ENCODE data around the gene PRRC2A.

DNA sequence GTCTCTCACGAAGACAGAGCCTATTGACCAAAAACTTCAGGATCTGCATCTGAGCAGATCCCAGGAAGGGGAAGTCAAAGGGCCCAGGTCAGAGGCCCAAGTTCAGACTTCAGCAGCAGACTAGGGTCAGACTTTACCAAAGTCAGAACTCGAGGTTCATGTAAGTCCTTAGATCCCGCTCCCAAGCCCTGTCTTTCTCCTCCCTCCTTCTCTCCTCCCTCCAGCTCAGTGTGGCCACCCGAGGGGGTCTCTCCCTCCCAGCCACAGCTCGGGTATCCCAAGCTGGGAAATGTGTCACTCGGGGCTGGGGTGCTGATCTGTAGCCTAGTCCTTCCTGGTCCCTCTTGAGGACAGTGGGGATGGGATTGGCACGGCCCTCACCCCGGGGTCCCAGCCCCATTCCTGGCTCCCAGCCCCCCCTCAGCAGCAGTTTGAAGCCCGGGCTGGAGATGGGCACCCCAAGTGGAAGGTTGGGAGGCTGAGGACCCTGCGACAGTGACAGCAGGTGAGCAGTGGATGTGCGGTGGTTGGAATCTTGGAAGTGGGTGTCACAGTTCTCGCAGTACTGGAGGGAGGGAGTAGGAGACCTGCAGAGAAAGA is 41.7 kb downstream of the PRRC2A start:
- TF ChIP-seq, protein P1, sequence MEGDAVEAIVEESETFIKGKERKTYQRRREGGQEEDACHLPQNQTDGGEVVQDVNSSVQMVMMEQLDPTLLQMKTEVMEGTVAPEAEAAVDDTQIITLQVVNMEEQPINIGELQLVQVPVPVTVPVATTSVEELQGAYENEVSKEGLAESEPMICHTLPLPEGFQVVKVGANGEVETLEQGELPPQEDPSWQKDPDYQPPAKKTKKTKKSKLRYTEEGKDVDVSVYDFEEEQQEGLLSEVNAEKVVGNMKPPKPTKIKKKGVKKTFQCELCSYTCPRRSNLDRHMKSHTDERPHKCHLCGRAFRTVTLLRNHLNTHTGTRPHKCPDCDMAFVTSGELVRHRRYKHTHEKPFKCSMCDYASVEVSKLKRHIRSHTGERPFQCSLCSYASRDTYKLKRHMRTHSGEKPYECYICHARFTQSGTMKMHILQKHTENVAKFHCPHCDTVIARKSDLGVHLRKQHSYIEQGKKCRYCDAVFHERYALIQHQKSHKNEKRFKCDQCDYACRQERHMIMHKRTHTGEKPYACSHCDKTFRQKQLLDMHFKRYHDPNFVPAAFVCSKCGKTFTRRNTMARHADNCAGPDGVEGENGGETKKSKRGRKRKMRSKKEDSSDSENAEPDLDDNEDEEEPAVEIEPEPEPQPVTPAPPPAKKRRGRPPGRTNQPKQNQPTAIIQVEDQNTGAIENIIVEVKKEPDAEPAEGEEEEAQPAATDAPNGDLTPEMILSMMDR (IDR thresholded peaks at IDR 0.05): no peak
- TF ChIP-seq EP300 (IDR thresholded peaks at IDR 0.05): no peak
